Body of pancreas (tissue), 4 donors: ENCODE measurements around the gene NRF1. TPM values are rescaled to one million over a fixed set of nuclear protein-coding genes. Genes with fewer than 3 reads are reported as not detected.
"Not testable (repeated sequence)": the region's sequence is repeated elsewhere in the genome, so short reads cannot be mapped to it uniquely, and the experiment has no call there.

ENCODE experiments used
- ATAC-seq: fragments of 150-250 bp; one replicate; pipeline ENCODE4 v1.9.1; 2016
- DNase-seq, 4 donors: peaks; one replicate each; pipeline ENCODE4 v3.0.0-alpha.2; 2019
- H3K27ac ChIP-seq, 4 donors: fragments of 200-600 bp; sonication (generic); 1 replicate in 3 of 4; 2 replicates in 1 of 4; pipeline versions ENCODE4 v1.5.1 to v1.6.1; 2016 to 2019; ENCODE audit warnings: mild to moderate bottlenecking in 1 of 4, mixed read lengths in 1 of 4, moderate library complexity in 1 of 4
- H3K27me3 ChIP-seq, 2 donors: fragments of 200-600 bp; sonication (generic); one replicate each; pipeline ENCODE4 v1.6.0; 2016; ENCODE audit warnings: mild to moderate bottlenecking in 1 of 2
- H3K36me3 ChIP-seq, 2 donors: fragments of 200-600 bp; sonication (generic); replicated peaks in 1 of 2; 2 replicates each; pipeline ENCODE4 v1.5.1; 2016; ENCODE audit warnings: low read depth in 2 of 2; ENCODE audit not compliant: insufficient read depth in 1 of 2
- H3K4me1 ChIP-seq: fragments of 200-600 bp; sonication (generic); one replicate; pipeline ENCODE4 v1.6.0; 2016
- H3K4me3 ChIP-seq, 2 donors: fragments of 200-600 bp; sonication (generic); 1 replicate in 1 of 2; 2 replicates in 1 of 2; pipeline ENCODE4 v1.5.1; 2016 to 2019
- H3K9me3 ChIP-seq, 3 donors: fragments of 200-600 bp; sonication (generic); 1 replicate in 2 of 3; 2 replicates in 1 of 3; pipeline ENCODE4 v1.5.1; 2016
- POLR2A ChIP-seq, 3 donors: fragments of 450-650 bp; IDR thresholded peaks; one replicate each; pipeline ENCODE4 v1.6.1; 2016; ENCODE audit warnings: antibody characterized with exemption in 3 of 3, mild to moderate bottlenecking in 2 of 3
- WGBS, 2 donors: methylation state at CpG; one replicate each; pipeline ENCODE4 v1.1.5; 2017; 5-methylcytosine and 5-hydroxymethylcytosine counted together
- intact Hi-C: fragments of 100-400 bp; cut with DNase I; formaldehyde crosslinking; loops from one replicate; pipeline ENCODE4 v1.15.1; 2023
- total RNA-seq, 2 donors: library from RNA; depleted of rRNA; stranded (reverse); fragments of >200 nt; gene quantifications; one replicate each; pipeline ENCODE4 v1.1.0, GENCODE V29; 2016
- TF ChIP-seq, protein P1 (sequence below), 7 experiments: fragments of 450-650 bp in 4 of 7; fragments of 200-600 bp in 3 of 7; sonication (generic) in 3 of 7; IDR thresholded peaks; one replicate each; pipeline ENCODE4 v1.5.1; 2016 to 2019; ENCODE audit warnings: antibody characterized with exemption in 7 of 7

NRF1 gene
- total RNA-seq, 2 donors from 2014 or later = 10.1 to 11.9 TPM

DNA sequence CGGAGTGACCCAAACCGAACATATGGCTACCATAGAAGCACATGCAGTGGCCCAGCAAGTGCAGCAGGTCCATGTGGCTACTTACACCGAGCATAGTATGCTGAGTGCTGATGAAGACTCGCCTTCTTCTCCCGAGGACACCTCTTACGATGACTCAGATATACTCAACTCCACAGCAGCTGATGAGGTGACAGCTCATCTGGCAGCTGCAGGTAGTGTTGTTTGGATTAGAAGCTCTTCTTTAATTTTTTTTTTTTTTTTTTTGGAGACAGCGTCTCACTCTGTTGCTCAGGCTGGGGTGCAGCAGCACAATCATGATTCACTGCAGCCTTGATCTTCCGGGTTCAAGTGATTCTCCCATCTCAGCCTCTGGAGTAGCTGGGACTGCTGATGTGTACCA lies 45.8 kb downstream of the NRF1 start:
- H3K4me1 ChIP-seq = no peaks in the 10 kb centered on the region
- whole genome bisulfite sequencing, 2 donors = 89 to 91% methylated on average over 8 of the region's 8 CpGs
- ATAC-seq = no peak
- intact Hi-C loops = no loop called here
- H3K27me3 ChIP-seq = no peaks in the 10 kb centered on the region
- TF ChIP-seq, protein P1, sequence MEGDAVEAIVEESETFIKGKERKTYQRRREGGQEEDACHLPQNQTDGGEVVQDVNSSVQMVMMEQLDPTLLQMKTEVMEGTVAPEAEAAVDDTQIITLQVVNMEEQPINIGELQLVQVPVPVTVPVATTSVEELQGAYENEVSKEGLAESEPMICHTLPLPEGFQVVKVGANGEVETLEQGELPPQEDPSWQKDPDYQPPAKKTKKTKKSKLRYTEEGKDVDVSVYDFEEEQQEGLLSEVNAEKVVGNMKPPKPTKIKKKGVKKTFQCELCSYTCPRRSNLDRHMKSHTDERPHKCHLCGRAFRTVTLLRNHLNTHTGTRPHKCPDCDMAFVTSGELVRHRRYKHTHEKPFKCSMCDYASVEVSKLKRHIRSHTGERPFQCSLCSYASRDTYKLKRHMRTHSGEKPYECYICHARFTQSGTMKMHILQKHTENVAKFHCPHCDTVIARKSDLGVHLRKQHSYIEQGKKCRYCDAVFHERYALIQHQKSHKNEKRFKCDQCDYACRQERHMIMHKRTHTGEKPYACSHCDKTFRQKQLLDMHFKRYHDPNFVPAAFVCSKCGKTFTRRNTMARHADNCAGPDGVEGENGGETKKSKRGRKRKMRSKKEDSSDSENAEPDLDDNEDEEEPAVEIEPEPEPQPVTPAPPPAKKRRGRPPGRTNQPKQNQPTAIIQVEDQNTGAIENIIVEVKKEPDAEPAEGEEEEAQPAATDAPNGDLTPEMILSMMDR (IDR thresholded peaks at IDR 0.05) = no peak
- no peak for TF ChIP-seq POLR2A (IDR thresholded peaks at IDR 0.05)
- peaks cover 0 to 7% (median 0%) of the 10 kb centered on the region in 3 donors for H3K9me3 ChIP-seq
- no peak overlapping the region for H3K4me3 ChIP-seq
- H3K36me3 ChIP-seq = peaks cover 0 to 7% of the 10 kb centered on the region in 2 donors
- no peak overlapping the region for H3K27ac ChIP-seq
- no peak for DNase-seq

DNA sequence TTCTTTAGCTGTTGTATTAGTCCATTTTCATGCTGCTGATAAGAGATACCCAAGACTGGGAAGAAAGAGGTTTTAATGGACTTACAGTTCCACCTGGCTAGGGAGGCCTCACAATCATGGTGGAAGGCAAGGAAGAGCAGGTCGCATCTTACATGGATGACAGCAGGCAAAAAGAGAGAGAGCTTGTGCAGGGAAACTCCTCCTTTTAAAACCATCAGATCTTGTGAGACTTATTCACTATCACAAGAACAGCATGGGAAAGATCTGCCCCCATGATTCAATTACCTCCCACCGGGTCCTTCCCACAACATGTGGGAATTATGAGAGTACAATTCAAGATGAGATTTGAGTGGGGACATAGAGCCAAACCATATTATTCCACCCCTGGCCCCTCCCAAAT lies 48.4 kb downstream of the NRF1 start:
- 59 to 98% methylated on average over 2 of the region's 2 CpGs for WGBS, 2 donors
- not testable (repeated sequence) for H3K9me3 ChIP-seq, H3K4me3 ChIP-seq, DNase-seq, H3K4me1 ChIP-seq, H3K36me3 ChIP-seq, H3K27ac ChIP-seq, ATAC-seq, H3K27me3 ChIP-seq
- intact Hi-C loops = loop anchor here (10.0 kb wide), 2 partner anchors 165 to 355 kb away; no protein-coding TSS in a partner anchor

DNA sequence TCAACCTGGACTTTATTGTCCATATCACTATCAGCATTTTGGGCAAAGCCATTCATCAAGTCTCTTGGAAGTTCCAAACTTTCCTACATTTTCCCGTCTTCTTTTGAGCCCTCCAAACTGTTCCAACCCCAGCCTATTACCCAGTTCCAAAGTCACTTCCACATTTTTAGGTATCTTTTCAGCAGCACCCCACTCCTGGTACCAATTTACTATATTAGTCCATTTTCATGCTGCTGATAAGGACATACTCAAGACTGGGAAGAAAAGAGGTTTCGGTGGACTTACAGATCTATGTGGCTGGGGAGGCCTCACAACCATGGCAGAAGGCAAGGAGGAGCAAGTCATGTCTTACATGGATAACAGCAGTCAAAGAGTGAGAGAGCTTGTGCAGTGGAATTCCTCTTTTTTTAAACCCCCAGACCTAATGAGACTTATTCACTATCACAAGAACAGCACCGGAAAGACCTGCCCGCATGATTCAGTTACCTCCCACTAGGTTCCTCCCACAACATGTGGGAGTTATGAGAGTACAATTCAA lies 50.2 kb downstream of the NRF1 start:
- Histone ChIP-seq H3K27ac (no peak overlapping the region), H3K4me3 (no peak overlapping the region), H3K36me3 (peaks cover 0 to 7% of the 10 kb centered on the region in 2 donors), H3K4me1 (no peaks in the 10 kb centered on the region), H3K27me3 (no peaks in the 10 kb centered on the region), H3K9me3 (peaks cover 0 to 7% (median 0%) of the 10 kb centered on the region in 3 donors)
- TF ChIP-seq, protein P1 (IDR thresholded peaks at IDR 0.05) = no peak
- TF ChIP-seq POLR2A (IDR thresholded peaks at IDR 0.05) = no peak
- intact Hi-C loops = loop anchor here (10.0 kb wide), 2 partner anchors 163 to 353 kb away; no protein-coding TSS in a partner anchor
- DNase-seq (no peak), ATAC-seq (no peak)
- 92 to 99% methylated on average over 4 of the region's 4 CpGs for WGBS, 2 donors

DNA sequence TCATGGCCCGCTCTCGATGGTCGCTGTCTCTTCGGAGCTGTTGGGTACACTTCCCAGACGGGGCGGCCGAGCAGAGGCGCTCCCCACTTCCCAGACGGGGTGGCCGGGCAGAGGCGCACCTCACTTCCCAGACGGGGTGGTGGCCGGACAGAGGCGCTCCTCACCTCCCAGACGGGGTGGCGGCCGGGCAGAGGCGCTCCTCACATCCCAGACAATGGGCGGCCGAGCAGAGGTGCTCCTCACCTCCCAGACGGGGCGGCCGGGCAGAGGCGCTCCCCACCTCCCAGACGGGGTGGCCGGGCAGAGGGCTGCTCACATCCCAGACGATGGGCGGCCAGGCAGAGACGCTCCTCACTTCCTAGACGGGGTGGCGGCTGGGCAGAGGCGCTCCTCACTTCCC lies 51.7 kb downstream of the NRF1 start:
- not testable (repeated sequence) for H3K36me3 ChIP-seq, H3K4me3 ChIP-seq, DNase-seq, H3K4me1 ChIP-seq, ATAC-seq, H3K27me3 ChIP-seq, H3K9me3 ChIP-seq, H3K27ac ChIP-seq
- WGBS, 2 donors = 97 to 98% methylated on average over 22 to 30 of the region's 32 CpGs
- intact Hi-C loops = loop anchor here (10.0 kb wide), 2 partner anchors 162 to 352 kb away; no protein-coding TSS in a partner anchor

DNA sequence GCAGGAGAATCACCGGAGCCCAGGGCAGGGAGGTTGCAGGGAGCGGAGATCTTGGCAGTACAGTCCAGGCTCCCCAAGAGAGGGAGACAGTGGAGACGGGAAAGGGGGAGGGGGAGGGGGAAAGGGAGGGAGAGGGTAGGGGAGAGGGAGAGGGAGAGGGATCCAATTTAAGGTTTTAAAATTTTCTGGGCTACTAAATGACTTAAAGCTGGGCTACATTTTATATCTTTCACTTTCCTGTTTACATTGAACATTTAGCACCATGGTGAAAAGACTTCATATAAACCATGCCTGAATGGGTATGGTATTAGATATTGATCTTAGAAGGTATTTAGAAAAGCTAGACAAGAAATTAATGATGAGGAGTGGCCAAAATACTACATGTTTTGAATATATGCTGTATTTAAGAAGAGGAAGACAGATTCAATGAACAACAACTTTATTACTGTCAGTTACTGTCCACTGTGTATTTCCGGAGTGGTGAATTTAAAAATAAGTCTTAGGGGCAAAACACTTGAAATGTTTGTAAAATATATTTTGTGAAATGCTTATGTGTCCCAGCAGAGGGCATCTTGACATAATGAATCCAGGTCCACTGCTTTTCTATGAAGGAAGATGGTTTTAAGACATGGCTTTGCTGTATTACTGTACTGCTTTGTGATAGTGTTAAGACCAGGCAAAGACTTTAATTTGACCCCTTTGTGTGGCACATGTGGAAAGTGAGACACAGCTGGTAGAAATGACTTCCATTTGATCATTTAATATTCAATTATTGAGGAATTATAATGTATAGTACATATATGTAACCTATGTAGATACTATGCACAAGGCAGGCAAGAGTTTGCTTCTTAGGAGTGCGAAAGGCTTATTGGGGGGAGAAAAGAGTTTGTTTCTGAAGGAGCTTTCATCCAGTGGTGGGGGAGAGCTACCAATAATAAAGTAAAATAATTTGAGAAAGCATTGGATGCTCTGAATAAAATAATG lies 52.8 kb downstream of the NRF1 start:
- TF ChIP-seq, protein P1 (IDR thresholded peaks at IDR 0.05) = peak in 6 of 7 experiments; percentile 10 to 62 (median 52)
- no peak for TF ChIP-seq POLR2A (IDR thresholded peaks at IDR 0.05)
- H3K27ac ChIP-seq = no peak overlapping the region
- no peaks in the 10 kb centered on the region for H3K27me3 ChIP-seq
- 70 to 80% methylated on average over 5 of the region's 5 CpGs for WGBS, 2 donors
- peak; percentile 30 for ATAC-seq
- H3K36me3 ChIP-seq = peaks cover 0 to 4% of the 10 kb centered on the region in 2 donors
- intact Hi-C loops = loop anchor here (10.0 kb wide), 2 partner anchors 160 to 350 kb away; no protein-coding TSS in a partner anchor
- peaks cover 0 to 7% (median 0%) of the 10 kb centered on the region in 3 donors for H3K9me3 ChIP-seq
- no peaks in the 10 kb centered on the region for H3K4me1 ChIP-seq
- no peak for DNase-seq
- no peak overlapping the region for H3K4me3 ChIP-seq
